Sigmoid colon (tissue), 4 donors: ENCODE measurements around the gene ITGA1.

ENCODE experiments used
- POLR2A ChIP-seq, 2 donors: fragments of 450-650 bp; IDR thresholded peaks; one replicate each; pipeline ENCODE4 v1.6.1; 2016; ENCODE audit warnings: antibody characterized with exemption in 2 of 2, mild to moderate bottlenecking in 2 of 2, moderate library complexity in 2 of 2
- POLR2AphosphoS5 ChIP-seq, 4 donors: sonication (generic); formaldehyde crosslinking; IDR thresholded peaks; one replicate each; pipeline ENCODE4 v1.6.1; 2017; ENCODE audit warnings: antibody characterized with exemption in 4 of 4
- TF ChIP-seq, protein P1 (sequence below), 4 experiments: fragments of 450-650 bp in 3 of 4; fragments of 200-600 bp in 1 of 4; IDR thresholded peaks; one replicate each; pipeline ENCODE4 v1.5.1; 2016 to 2019; ENCODE audit warnings: antibody characterized with exemption in 4 of 4, mild to moderate bottlenecking in 3 of 4, moderate library complexity in 2 of 4

- TF ChIP-seq, protein P1, sequence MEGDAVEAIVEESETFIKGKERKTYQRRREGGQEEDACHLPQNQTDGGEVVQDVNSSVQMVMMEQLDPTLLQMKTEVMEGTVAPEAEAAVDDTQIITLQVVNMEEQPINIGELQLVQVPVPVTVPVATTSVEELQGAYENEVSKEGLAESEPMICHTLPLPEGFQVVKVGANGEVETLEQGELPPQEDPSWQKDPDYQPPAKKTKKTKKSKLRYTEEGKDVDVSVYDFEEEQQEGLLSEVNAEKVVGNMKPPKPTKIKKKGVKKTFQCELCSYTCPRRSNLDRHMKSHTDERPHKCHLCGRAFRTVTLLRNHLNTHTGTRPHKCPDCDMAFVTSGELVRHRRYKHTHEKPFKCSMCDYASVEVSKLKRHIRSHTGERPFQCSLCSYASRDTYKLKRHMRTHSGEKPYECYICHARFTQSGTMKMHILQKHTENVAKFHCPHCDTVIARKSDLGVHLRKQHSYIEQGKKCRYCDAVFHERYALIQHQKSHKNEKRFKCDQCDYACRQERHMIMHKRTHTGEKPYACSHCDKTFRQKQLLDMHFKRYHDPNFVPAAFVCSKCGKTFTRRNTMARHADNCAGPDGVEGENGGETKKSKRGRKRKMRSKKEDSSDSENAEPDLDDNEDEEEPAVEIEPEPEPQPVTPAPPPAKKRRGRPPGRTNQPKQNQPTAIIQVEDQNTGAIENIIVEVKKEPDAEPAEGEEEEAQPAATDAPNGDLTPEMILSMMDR (IDR thresholded peaks at IDR 0.05), result no peak
- TF ChIP-seq POLR2A (IDR thresholded peaks at IDR 0.05) (no peak), POLR2AphosphoS5 (IDR thresholded peaks at IDR 0.05) (no peak)
Observed at GRCh38 chr5:52943808-52944207, 156.1 kb downstream of the ITGA1 start.
